ES-I3 (cell line): ENCODE data around the gene CUL1.
A peak's percentile ranks its signal among the peaks of the same experiment; 100 is the strongest.

Source experiments
- H3K36me3 ChIP-seq: 2 replicates; pipeline ENCODE4 v1.6.1; 2013; ENCODE audit warnings: mild to moderate bottlenecking, low read length, control low read depth, moderate library complexity; ENCODE audit not compliant: insufficient read depth
- H3K4me1 ChIP-seq: 2 replicates; pipeline ENCODE4 v1.6.1; 2013; ENCODE audit warnings: mild to moderate bottlenecking, control low read depth, low read length; ENCODE audit not compliant: insufficient read depth
- H3K9ac ChIP-seq: 2 replicates; pipeline ENCODE4 v1.6.1; 2013; ENCODE audit warnings: low read depth, mild to moderate bottlenecking, low read length, moderate library complexity
- H3K9me3 ChIP-seq: 2 replicates; pipeline ENCODE4 v1.6.1; 2013; ENCODE audit warnings: mild to moderate bottlenecking, low read length, moderate library complexity; ENCODE audit not compliant: control insufficient read depth, insufficient read depth

Gene CUL1

DNA sequence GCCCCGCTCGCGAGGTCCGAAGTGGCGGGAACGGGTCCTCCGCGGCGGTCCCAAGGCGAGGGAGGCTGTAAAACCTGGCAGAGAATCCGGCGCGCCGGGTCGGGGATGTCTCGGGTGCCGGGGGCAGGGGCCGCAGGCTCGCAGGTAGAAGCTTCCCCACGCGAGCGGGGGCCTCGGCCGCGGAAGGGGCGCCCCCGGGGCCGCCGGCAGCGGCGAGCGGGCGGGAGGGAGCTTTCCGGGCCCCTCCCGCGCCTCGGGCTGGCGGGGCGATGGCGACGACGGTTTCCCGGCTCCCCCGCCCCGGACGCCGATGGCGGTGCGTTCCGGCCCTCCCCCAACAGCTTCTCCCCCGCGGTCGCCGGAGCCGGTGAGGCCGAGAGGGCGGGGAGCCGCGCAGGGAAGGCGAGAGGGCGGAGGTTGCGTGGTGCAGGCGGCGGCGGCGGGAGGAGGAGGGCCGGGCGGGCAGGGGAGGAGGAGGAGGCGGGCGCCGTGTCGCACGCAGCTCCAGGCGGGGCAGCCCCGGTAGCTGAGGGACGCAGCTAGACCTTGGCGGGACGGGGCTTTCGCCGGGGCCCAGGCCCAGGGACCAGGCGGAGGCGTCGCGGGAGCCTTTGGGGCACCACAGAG is at the start of gene CUL1:
TSS of gene CUL1 (plus strand) at position 507 of the 627 bp plus-strand sequence. CDS start 31,220 bp downstream, outside the sequence.
- no peaks in the 10 kb centered on the region for H3K9me3 ChIP-seq
- peak within 1 kb of the TSS; percentile 94 for H3K9ac ChIP-seq
- H3K36me3 ChIP-seq: no peaks in the 10 kb centered on the region
- H3K4me1 ChIP-seq: peaks cover 26% of the 10 kb centered on the region

DNA sequence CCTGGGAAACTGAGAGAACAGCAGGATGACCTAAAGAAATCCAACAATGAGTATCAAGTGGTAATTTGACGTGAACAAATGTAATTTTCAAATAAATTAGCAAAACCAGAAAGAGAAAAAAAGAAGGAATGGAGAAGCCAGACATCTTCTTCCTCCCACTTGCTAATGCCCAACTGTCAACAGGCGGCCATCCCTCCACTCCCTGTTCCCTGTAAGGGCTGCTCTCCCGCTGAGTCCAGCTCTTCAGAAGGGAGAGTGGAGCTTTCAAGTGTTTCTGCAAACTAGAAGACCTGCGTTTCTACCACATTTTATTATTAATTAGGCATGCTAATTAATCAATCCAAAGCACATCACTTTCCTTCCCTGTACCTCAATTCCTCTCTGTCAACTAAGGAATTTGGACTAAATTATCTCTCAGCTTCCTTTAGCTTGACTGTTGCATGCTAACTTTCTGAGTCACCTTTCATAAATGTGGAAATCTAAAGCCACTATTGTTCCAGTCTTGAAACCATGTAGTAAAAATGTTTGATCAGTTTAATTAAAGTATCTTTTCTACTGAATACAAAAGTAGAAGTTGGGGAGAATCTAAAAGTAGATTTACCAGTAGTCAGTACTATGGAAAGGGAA is 48.4 kb upstream of the CUL1 start:
- H3K36me3 ChIP-seq: no peaks in the 10 kb centered on the region
- H3K4me1 ChIP-seq: peaks cover 6% of the 10 kb centered on the region
- no peak overlapping the region for H3K9ac ChIP-seq
- H3K9me3 ChIP-seq: no peaks in the 10 kb centered on the region

DNA sequence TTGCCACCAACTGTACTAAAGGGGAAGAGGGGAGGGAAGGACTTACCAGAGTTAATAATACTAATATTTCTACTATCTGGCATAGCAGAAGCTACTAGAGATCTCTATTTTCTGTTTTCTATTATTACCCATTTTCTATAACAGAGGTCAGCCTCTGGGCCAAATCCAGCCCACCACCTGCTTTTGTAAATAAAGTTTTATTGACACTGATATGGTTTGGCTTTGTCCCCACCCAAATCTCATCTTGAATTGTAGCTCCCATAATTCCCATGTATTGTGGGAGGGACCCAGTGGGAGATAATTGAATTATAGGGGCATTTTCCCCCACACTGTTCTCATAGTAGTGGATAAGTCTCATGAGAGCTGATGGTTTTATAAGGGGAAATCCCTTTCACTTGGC is 45.9 kb upstream of the CUL1 start:
- Histone ChIP-seq H3K36me3 (no peaks in the 10 kb centered on the region), H3K9ac (no peak overlapping the region), H3K4me1 (peaks cover 6% of the 10 kb centered on the region), H3K9me3 (no peaks in the 10 kb centered on the region)

DNA sequence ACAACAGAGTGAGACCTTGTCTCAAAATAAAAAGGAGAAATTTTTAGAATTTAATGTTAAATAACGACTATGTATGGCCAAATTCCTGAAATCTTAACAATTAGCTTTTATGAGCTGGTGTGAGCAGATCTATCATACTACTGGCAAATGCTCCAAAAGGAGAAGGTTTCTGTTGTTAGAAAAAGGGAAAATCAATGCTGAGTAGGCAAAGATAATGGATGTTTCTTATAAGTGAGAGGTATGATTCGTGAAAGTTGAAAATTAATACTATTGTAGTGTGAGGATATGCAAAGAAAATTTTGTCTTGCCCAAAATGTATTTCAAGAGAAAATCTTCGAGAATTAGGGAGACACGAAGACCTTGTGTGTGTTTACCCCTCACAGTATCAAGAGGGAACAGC is 40.8 kb upstream of the CUL1 start:
- Histone ChIP-seq H3K4me1 (no peaks in the 10 kb centered on the region), H3K9me3 (no peaks in the 10 kb centered on the region)

DNA sequence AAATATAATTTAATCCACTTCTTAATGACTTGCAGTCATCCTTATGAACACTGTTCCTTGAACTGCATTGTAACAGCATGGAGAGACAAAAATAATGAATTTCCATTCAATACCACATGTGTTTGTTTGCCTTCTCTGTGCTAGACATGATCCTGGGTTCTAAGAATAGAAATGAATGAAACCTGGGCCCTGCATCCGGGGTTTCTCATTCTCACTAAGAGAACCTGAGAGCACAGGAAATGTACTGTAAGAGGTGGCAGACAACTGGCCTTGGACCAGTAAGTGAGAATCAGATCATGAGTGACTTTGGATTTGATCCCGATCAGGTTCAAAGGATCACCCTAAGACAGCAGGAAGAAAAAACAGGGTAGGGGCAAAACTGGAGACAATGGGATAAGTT is 37.2 kb upstream of the CUL1 start:
- no peak overlapping the region for H3K9ac ChIP-seq
- no peaks in the 10 kb centered on the region for H3K36me3 ChIP-seq
- H3K4me1 ChIP-seq: no peaks in the 10 kb centered on the region
- no peaks in the 10 kb centered on the region for H3K9me3 ChIP-seq

More for the DNA sequence above, 40.8 kb upstream of the CUL1 start:
- Histone ChIP-seq H3K36me3 (no peaks in the 10 kb centered on the region), H3K9ac (no peak overlapping the region)

DNA sequence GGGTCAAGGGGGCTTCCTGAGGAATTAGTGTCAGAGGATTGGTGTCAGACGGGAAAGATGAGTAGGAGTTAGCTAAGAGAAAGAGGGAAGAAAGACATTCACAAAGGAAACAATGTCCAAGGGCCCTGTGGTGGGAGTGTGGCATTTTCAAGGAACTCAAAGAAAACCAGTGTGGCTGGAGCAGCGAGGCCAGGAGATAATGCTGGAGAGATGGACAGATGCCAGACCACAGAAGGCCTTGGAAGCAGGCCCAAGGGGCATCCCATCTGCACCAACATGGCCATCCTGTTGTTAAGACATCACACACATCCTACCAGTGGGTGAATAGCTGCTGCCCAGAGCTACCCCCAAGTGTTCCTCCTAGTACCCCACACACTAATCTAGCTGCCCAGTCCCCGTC is 36.1 kb upstream of the CUL1 start:
- H3K36me3 ChIP-seq: no peaks in the 10 kb centered on the region
- H3K9ac ChIP-seq: no peak overlapping the region
- no peaks in the 10 kb centered on the region for H3K9me3 ChIP-seq
- H3K4me1 ChIP-seq: no peaks in the 10 kb centered on the region

DNA sequence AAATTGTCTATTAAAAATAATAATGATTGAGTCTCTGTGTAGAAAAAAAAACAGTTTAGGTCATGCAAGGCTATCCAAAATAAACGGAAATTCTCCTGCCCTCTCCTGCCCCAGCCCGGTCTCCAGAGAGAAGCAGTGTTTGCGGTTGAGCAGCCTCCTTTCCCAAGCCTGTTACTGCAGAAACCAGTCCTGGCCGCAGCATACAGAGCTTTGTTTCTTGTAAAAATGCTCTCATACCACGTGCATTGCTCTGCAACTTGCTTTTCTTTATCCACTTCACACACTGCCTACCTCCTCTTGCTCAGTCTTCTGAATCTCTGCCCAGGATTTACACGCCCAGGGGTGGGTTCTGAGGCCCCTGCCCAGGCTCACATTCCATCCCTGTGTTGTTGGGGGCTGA is 34.4 kb upstream of the CUL1 start:
- Histone ChIP-seq H3K4me1 (no peaks in the 10 kb centered on the region), H3K9ac (no peak overlapping the region), H3K9me3 (no peaks in the 10 kb centered on the region), H3K36me3 (no peaks in the 10 kb centered on the region)

DNA sequence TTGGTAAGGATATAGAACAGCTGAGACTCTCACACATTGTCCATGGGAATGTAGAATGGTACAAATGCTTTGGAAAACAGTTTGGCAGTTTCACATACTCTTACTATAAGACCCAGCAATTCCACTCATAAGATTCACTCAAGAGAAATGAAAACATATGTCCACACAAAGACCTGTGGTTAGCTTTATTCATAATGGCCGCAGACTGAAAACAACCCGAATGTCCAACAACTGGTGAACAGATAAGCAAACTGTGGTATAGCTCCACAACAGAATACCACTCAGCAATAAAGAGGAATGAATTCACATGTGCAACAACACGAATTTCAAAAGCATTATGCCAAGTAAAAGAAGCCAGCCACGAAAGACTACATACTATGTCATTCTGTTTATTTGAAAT is 33.5 kb upstream of the CUL1 start:
- Histone ChIP-seq H3K9me3 (no peaks in the 10 kb centered on the region), H3K4me1 (no peaks in the 10 kb centered on the region), H3K9ac (no peak overlapping the region), H3K36me3 (no peaks in the 10 kb centered on the region)

DNA sequence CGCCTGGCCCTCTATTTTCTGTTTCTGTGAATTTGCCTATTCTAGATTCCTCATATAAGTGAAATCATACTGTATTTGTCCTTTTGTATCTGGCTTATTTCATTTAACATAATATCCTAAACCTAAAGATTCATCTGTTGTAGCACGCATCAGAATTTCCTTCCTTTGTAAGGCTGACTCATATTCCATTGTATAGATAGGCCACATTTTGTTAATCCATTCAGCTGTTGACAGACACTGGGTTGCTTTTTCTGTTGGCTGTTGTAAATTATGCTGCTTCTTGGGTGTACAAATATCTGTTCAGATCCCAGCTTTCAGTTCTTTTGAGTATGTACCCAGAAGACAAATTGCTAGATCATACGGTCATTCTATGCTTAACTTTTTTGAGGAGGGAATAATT is 28.8 kb upstream of the CUL1 start:
- no peak overlapping the region for H3K9ac ChIP-seq
- no peaks in the 10 kb centered on the region; the same call in 1 of the 2 replicates for H3K4me1 ChIP-seq
- H3K9me3 ChIP-seq: peaks cover 12% of the 10 kb centered on the region
- H3K36me3 ChIP-seq: no peaks in the 10 kb centered on the region

DNA sequence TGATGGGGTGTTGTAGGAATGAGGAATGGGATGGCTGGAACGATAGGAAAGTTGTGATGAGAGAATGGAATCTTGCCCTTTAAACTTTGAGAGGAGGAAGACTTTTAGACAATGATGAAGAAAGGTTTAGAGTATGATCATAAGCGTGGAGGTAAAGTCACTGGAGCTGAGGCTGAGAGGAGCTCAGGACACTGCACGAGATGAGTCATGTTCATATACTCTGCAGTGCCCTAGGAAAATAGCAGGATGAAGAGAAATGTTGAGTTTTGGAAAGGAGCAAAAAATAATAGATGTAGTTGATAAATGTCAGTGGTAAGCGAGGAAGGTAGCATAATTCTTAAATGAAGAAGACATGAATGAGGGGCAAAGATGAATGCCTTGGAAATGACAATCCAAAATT is 28.3 kb upstream of the CUL1 start:
- peaks cover 12% of the 10 kb centered on the region for H3K9me3 ChIP-seq
- no peaks in the 10 kb centered on the region for H3K36me3 ChIP-seq
- H3K9ac ChIP-seq: no peak overlapping the region
- H3K4me1 ChIP-seq: no peaks in the 10 kb centered on the region; the same call in 1 of the 2 replicates

DNA sequence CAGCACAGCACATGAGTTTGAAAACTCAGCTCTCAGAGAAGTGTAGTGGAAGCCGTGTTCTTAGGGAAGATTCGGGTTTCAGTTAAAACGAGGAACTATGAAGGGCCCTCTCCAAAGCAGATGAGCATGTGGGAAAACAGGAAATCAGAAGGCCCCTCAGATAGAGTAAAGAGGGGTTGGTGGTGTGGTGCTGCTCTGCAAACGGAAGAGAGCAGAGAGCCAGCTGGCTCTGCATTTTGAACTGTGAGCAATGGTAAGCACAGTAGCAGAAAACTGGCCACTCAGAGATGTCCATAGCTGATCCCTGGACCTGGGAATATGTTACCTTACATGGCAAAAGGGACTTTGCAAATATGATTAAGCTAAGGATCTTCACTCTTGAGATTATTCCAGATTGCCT is 27.9 kb upstream of the CUL1 start:
- Histone ChIP-seq H3K36me3 (no peaks in the 10 kb centered on the region), H3K4me1 (no peaks in the 10 kb centered on the region; the same call in 1 of the 2 replicates), H3K9ac (no peak overlapping the region), H3K9me3 (peaks cover 12% of the 10 kb centered on the region)

DNA sequence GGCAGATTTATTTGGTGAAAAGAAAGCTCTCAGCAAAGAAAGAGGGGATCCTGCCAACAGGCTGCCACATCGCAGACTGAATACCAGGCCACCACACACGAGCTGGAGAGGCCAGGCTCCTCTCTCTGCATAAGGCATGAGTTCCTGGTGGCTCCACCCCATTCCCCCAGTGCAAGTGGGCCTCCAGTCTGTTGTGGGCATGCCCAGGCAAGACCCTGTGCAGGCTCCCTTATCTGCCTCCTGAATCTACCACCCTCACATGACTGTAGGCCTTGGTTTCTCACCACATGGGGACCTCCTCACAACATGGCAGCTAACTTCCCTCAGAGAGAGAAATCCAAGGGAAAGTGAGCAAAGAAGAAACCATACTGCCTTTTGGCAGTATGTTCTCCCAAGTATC is 26.7 kb upstream of the CUL1 start:
- Histone ChIP-seq H3K9me3 (peaks cover 12% of the 10 kb centered on the region), H3K36me3 (no peaks in the 10 kb centered on the region), H3K4me1 (no peaks in the 10 kb centered on the region; the same call in 1 of the 2 replicates), H3K9ac (no peak overlapping the region)

DNA sequence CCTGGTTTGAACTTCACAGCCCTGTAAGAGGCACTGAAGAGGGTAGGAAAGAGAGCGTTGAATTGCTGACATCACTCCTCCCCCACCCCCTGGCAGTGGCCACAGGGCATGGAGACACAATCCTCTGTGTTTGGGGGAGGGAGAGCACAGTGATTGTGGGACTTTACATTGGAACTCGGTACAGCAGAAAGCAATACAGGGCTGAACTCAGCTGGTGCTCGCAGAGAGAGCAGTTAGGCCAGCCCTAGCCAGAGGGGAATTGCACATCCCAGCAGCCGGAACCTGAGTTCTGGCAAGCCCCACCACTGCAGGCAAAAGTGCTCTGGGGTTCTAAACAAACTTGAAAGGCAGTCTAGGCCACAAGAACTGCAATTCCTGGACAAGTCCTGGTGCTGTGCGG is 24.0 kb upstream of the CUL1 start:
- no peak overlapping the region for H3K9ac ChIP-seq
- H3K4me1 ChIP-seq: no peaks in the 10 kb centered on the region; the same call in 1 of the 2 replicates
- H3K36me3 ChIP-seq: no peaks in the 10 kb centered on the region
- H3K9me3 ChIP-seq: peaks cover 12% of the 10 kb centered on the region

DNA sequence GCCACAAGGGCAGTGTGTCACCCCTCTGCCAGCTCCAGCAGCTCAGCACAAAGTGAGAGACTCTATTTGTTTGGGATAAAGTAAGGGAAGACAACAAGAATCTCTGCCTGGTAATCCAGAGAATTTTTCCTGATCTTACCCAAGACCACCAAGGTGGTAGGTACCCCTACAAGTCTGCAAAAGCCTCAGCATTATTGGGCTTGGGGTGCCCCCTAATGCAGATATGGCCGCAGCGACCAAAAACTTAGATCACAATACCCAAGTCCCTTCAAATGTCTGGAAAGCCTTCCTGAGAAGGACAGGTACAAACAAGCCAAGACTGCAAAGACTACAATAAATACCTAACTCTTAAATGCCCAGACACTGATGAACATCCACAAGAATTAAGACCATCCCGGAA is 22.4 kb upstream of the CUL1 start:
- no peaks in the 10 kb centered on the region; the same call in 1 of the 2 replicates for H3K4me1 ChIP-seq
- H3K36me3 ChIP-seq: no peaks in the 10 kb centered on the region
- peaks cover 10% of the 10 kb centered on the region for H3K9me3 ChIP-seq
- no peak overlapping the region for H3K9ac ChIP-seq

DNA sequence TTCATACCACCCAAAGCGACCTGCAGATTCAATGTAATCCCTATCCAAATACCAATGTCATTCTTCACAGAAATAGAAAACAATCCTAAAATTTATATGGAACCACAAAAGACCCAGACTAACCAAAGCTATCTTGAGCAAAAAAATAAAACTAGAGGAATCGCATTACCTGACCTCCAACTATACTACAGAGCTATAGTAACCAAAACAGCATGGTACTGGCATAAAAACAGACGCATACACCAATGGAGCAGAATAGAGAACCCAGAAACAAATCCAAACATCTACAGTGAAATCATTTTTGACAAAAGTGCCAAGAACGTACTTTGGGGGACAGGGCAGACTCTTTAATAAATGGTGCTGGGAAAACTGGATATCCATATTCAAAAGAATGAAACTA is 16.9 kb upstream of the CUL1 start:
- H3K36me3 ChIP-seq: no peaks in the 10 kb centered on the region
- no peak overlapping the region for H3K9ac ChIP-seq
- peaks cover 4% of the 10 kb centered on the region for H3K9me3 ChIP-seq
- no peaks in the 10 kb centered on the region for H3K4me1 ChIP-seq
